HG03571 (cell line): ENCODE data around the gene POTEJ.
"Not testable (repeated sequence)": the region's sequence is repeated elsewhere in the genome, so short reads cannot be mapped to it uniquely, and the experiment has no call there.

Source experiments
- ATAC-seq: cut with Tn5 transposase; IDR thresholded peaks from one replicate; pipeline ENCODE4 v1.9.1; 2021; ENCODE audit not compliant: unreplicated experiment

The POTEJ gene

DNA sequence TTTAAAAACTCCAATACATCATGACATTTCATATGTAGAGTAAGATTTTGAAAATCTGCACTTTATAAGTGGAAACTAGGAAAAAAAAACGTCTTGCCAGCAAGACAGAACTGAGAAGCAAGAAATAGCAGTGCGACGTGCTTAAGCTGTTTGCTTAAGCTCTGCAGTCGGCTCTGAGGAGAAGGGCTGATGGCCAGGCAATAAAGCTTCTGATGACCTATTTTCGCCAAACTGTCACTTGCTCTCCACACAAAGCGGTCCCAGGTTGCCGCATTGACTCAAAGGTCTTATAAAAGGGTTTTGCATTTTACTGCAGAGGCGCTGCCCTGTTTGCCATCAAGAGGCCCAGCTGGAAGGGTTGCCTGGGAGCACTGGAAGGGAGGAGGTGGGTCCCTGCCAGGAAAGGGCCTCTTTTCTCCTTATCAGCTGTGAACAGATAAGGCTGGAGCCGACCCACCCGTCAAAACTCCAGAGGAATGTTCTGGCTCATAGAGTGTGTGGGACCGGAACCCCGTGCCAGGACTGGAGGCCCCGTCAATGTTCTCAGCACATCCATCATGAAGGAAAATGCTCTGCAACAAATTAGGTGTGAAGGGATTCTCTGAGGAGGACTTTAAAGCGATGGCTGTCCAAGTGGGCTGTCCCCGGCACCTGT lies 9.5 kb upstream of the POTEJ start:
- not testable (repeated sequence) for ATAC-seq

DNA sequence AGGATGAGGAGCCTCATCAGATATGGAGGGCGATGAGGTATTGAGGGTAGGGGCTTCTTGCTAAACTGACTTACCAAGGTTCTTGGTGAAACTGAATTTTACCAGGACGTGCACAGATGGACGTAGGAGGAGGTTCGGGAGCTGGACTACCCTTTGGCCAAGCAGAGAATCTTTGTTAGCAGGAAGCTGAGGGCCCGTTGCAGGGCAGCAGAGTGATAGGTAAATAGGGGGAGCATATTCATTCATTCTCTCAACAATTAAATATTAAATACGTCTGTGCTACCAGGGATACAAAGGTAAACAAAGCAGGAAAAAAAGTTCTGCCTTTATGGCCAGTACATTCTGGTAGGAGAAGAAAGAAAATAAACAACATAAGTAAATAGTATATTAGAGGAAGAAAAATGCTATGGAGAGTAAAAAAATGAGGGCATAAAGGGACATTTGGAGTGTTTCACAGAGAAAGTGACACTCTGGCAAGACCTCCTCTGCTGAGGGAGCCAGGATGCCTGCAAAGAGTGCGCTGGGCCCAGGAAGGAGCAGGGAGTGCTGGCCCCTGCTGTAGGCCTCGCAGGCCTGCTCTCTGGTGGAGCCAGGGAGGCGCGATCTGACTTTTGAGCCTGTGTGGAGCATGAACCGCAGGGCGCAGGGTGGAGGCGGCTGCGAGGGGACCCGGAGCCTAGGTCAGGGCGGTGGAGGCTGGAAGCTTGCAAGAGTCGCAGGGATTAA lies 2.8 kb upstream of the POTEJ start:
- ATAC-seq, result not testable (repeated sequence)

DNA sequence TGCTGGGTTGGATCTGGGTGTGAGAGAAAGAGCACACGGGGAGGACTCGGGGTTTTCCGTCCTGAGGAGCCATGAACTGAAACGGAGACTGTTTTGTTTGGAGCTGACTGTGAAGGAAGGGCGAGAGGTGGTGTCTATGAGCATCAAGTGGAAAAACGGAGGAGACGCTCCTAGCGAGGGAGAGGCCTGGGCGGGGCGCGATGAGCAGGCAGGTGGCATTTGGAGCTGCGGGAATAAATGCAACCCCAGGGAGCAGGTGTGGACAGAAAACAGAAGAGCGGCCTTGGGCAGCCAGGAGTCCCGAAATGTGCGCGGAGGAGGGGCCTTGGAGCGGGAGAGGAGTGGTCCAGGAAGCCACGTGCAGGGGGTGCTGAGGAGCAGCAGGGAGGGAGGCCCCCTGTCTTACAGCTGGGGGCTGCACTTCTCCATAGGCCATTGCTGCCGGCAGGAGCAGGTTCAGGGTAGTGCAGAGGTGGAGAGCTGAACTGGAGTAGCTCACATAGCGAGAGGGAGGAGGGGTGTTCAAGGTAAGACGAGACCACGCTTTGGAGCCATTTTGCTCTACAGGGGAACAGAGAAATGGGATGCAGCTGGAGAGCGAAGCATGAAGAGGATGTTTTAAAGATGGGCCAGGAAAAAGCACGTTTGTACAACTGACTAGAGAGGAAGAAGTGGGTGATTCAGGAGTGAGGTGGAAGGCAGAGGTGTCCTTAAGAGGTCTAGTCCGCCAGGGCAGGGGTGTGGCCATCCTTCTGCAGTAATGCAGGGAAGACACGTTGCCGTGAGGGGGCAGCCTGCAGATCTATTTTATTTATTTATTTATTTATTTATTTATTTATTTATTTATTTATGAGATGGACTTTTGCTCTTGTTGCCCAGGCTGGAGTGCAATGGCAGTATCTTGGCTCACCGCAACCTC lies 2.0 kb upstream of the POTEJ start:
- ATAC-seq, result not testable (repeated sequence)

DNA sequence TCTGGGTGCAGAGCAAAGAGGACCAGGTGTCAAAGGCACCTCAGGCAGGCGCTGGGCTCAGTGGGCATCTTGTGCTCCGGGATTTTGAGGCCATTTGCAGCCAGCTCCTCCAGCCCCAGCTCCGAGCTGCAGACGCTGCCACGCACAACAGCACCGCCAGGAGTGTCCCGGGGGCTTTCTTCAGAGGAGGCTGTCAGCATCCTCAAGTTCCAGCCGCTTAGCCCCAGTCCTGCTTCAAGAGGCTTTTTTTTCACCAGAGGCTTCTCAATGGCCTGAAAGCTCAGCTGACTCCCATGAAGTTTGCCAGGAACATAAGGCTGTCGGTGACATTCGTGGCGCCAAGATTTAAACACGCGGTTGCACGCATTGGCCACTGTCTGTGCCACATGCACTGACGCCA lies 754 bp upstream of the POTEJ start:
- not testable (repeated sequence) for ATAC-seq

DNA sequence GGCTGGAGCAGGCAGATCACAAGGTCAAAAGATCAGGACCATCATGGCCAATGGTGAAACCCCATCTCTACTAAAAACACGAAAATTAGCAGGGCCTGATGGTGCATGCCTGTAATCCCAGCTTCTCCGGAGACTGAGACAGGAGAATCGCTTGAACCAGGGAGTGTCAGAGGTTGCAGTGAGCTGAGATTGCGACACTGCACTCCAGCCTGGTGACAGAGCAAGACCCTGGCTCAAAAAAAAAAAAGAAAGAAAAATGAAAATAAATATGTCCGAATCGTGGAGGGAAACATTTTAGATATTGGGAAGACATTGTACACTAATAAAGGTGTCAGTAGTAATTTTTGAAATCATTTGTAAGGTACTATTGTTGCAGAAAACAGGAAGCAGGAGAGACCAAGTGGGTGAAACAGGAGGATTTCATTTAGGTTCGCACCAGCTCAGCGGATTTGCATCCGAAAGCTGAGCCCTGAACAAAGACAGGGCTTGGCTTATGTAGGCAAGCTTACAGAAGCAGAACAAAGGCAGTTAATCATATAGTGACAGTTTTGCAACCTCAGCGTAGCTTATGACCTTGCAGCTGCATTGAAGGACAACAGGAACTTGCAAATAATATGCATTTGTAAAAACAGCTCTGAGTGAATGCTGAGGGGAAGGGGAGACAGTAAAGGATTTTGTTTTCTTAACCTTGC lies 17.7 kb downstream of the POTEJ start:
- ATAC-seq, result not testable (repeated sequence)

DNA sequence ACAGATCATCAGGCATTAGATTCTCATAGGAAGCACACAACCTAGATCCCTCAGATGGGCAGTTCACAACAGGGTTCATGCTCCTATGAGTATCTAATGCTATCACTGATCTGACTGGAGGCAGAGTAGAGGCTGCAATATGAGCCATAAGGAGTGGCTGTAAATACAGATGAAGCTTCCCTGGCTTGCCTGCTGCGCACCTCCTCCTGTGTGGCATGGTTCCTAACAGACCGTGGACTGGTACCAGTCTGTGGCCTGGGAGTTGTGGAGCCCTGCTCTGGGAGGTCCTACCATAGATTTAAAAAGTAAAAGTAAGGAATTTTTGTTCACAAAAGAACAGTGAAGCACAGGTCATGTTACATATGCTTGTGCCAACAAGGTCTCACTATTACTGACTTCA lies 27.7 kb downstream of the POTEJ start:
- ATAC-seq, result not testable (repeated sequence)

DNA sequence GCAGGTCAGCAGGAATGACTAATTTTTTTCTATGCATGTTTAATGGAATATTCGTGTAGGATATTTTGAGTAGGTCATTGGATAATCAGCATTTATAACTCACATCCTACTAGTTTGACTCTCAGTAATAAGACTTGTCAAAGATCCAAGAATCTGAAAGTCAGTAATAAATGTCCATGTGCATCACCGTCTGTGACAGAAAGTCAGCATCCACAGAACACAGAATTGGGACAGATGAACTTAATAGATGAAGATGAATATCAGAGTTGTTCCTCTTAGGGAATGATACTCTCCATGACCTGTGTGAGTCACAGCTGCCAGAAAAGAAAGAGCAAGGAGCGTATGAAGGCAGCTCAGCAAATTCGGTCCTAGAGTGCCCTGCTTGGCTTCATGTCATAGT lies 30.4 kb downstream of the POTEJ start:
- ATAC-seq, result not testable (repeated sequence)

DNA sequence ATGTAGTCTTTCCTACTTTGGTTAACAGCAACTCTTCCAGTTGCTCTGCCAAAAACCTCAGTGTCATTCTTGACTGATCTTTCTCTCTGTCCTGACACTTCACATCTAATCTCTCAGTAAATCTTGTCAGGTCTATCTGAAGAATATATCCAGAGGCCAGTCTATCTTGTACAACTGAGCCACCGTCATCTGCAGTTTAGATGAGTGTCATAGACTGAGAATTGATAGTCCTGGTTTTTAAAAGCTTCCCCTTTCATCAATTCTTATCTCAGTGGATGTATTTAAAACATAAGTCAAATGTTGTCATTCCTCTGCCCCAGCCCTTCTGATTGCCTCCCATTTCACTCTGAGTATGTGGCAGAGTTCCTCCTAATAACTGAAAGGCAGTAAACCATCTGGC lies 38.0 kb downstream of the POTEJ start:
- not testable (repeated sequence) for ATAC-seq

DNA sequence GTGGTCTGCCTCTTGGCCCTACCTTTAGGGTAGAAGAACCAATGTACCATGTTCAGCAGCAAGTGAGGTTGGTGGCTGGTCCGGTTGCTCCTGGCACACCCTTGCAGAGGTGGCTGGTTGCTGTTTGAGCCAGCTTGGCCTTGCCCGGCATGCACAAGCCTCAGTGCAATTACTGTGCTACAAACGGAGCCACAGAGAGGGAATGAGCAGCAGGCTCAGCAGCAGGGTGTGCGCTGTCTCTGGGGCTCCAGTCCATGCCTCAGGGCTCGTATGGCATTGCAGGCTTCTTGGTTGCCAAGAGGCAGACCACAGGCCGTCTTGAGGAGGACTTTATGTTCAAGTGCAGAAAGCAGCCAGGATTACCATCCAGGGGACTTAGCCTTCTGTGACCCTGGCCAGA lies 53.3 kb downstream of the POTEJ start:
- not testable (repeated sequence) for ATAC-seq

DNA sequence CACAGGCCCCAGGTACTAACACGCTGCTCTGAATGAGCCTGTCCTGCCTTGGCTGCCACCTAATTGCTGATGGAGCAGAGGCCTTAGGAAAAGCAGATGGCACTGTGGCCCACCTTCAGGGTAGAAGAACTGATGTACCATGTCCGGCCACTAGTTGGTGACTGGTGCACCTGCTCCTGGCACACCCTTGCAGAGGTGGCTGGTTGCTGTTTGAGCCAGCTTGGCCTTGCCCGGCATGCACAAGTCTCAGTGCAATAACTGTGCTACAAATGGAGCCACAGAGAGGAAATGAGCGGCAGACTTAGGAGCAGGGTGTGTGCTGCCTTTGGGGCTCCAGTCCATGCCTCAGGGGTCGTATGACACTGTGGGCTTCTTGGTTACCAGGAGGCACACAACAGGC lies 54.4 kb downstream of the POTEJ start:
- ATAC-seq, result not testable (repeated sequence)

DNA sequence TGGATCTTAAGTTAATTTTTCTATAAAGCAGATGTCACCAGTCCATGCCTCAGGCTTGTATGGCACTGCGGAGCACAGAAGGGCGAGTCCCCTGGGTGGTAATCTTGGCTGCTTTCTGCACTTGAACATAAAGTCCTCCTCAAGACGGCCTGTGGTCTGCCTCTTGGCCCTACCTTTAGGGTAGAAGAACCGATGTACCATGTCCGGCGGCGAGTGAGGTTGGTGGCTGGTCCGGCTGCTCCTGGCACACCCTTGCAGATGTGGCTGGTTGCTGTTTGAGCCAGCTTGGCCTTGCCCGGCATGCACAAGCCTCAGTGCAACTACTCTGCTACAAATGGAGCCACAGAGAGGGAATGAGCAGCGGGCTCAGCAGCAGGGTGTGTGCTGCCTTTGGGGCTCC lies 56.3 kb downstream of the POTEJ start:
- ATAC-seq, result not testable (repeated sequence)

DNA sequence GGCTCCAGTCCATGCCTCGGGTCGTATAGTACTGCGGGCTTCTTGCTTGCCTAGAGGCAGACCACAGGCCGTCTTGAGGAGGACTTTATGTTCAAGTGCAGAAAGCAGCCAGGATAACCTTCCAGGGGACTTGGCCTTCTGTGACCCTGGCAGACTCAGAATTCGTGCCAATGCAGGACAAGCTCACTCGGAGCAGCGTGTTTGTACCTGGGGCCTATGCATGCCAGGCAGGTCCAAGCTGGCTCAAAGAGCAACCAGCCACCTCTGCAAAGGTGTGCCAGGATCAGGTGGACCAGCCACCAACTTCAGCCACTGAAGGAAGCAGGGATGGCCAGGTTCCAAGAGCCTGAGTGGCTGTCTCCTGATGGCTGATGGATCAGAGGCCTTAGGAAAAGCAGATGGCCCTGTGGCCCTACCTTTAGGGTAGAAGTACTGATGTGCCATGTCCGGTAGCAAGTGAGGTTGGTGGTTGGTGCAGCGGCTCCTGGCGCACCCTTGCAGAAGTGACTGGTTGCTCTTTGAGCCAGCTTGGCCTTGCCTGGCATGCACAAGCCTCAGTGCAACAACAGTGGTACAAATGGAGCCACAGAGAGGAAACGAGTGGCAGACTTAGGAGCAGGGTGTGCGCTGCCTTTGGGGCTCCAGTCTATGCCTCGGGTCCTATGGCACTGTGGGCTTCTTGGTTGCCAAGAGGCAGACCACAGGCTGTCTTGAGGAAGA lies 58.9 kb downstream of the POTEJ start:
- ATAC-seq, result not testable (repeated sequence)

DNA sequence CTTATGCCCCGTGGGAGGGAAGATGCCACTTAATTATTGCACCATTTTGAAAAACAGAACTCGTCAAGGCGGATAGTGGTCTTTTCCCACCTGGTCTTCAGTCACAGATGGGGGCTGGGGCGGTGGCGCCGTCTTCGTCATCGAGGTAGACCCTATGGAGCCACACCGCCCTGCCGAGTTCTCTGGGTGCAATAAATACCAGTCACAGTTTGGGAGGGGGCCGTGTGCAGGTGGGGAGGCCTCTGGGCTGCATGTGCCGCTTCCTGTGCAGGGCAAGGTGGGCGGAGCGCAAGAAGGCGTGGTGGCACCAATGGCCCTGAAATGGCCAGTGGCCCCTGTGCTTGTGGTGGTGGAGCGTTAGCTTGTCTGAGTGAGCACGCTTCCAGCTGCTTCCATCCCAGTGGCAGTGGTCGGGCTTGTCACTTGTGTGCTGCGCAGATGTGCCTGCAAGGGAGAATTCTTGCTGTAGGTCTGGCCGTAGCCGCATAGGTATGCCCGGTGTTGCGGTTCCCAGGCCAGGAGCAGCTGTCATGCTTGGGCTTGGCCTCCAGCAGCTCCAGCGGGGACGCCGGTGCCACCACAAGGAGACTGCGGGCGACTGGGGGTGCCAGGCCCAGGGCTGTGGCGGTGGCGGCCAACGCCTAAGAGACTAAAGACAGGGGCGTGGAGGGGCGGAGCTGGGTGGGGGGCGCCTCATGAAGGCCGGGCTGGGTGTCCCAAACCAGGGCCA lies 81.0 kb downstream of the POTEJ start:
- ATAC-seq, result not testable (repeated sequence)

DNA sequence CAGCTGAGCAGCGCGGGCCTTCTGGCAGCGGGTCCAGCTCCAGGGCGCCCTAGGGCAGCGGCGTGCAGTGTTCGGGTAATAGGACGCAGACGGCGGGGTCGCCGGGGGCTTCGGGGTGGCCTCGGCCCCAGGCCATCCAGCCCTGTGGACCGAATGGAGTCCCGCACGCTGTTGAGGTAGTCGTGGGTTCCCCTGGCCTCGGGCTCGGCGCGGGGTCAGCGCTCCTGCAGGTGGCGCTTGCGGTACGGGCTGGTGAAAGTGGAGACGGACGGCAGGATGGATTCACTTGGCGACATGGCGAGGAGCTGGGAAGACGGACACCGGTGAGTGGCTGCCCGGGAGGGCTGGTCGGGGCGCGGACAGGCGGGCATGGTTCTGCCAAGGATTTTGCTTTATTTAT lies 82.2 kb downstream of the POTEJ start:
- not testable (repeated sequence) for ATAC-seq

DNA sequence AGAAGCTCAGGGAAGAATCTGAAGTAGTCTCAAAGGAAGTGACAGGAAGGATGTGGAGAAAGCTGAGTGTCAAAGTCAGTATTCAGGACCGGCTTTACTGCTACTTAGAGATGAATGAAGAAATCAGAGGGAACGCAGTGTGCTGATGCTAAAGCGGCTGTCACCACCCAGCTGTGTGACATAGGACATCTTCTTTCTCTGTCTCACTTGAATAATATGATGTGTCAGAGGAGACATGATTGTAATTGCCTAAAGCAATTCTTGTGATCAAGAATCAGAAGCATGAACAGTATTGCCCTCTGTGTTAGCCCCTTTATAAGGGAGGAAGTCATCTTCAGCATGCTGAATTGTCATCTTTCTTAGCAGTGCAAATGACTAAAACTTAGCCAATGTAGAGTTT lies 92.0 kb downstream of the POTEJ start:
- not testable (repeated sequence) for ATAC-seq
